Transverse colon (tissue), 4 donors: ENCODE data around the gene PIEZO2. TPM values are rescaled to one million over a fixed set of nuclear protein-coding genes. Genes with fewer than 3 reads are reported as not detected.

Source experiments
- DNase-seq: peaks from one replicate; pipeline ENCODE4 v3.0.0-alpha.2; 2019
- H3K27ac ChIP-seq, 4 donors: fragments of 200-600 bp; sonication (generic); 2 replicates each; pipeline ENCODE4 v1.5.1; 2016 to 2018; ENCODE audit warnings: inconsistent platforms in 4 of 4
- H3K27me3 ChIP-seq: fragments of 200-600 bp; sonication (generic); 2 replicates; pipeline ENCODE4 v1.5.1; 2017; ENCODE audit warnings: inconsistent platforms
- H3K36me3 ChIP-seq, 4 donors: fragments of 200-600 bp; sonication (generic); 2 replicates each; pipeline ENCODE4 v1.5.1; 2017 to 2019; ENCODE audit warnings: inconsistent platforms in 4 of 4
- H3K4me1 ChIP-seq, 4 donors: fragments of 200-600 bp; sonication (generic); 2 replicates each; pipeline ENCODE4 v1.5.1; 2017 to 2020; ENCODE audit warnings: inconsistent platforms in 4 of 4
- H3K4me3 ChIP-seq, 4 donors: fragments of 200-600 bp; sonication (generic); 1 replicate in 1 of 4; 2 replicates in 3 of 4; pipeline versions ENCODE4 v1.5.1 to v1.6.1; 2017 to 2019; ENCODE audit warnings: inconsistent platforms in 4 of 4
- H3K9me3 ChIP-seq, 2 donors: fragments of 200-600 bp; sonication (generic); 2 replicates each; pipeline ENCODE4 v1.5.1; 2017 to 2019; ENCODE audit warnings: inconsistent platforms in 2 of 2
- CTCF ChIP-seq, 5 experiments: fragments of 200-600 bp in 3 of 5; fragments of 450-650 bp in 2 of 5; sonication (generic) in 3 of 5; IDR thresholded peaks; 1 replicate in 2 of 5; 2 replicates in 3 of 5; pipeline ENCODE4 v1.5.1; 2016 to 2017; ENCODE audit warnings: antibody characterized with exemption in 5 of 5, inconsistent platforms in 3 of 5, mild to moderate bottlenecking in 2 of 5, moderate library complexity in 1 of 5
- EP300 ChIP-seq: sonication (generic); formaldehyde crosslinking; IDR thresholded peaks from one replicate; pipeline ENCODE4 v1.6.1; 2017; ENCODE audit warnings: antibody characterized with exemption, low read depth
- POLR2A ChIP-seq: fragments of 450-650 bp; IDR thresholded peaks from one replicate; pipeline ENCODE4 v1.6.1; 2016; ENCODE audit warnings: antibody characterized with exemption, mild to moderate bottlenecking, moderate library complexity
- POLR2AphosphoS5 ChIP-seq, 3 donors: sonication (generic); formaldehyde crosslinking; IDR thresholded peaks; one replicate each; pipeline ENCODE4 v1.6.1; 2016; ENCODE audit warnings: antibody characterized with exemption in 3 of 3
- WGBS, 2 donors: methylation state at CpG; one replicate each; pipeline ENCODE4 v1.1.5; 2018; ENCODE audit warnings: low coverage in 1 of 2; 5-methylcytosine and 5-hydroxymethylcytosine counted together
- in situ Hi-C, 4 donors: fragments of 200-750 bp; cut with MboI; loops; one replicate each; pipeline versions ENCODE4 v1.15.0 to v1.15.1; 2017; ENCODE audit warnings: low sequenced_read_pairs in 3 of 4, low pct_ligation_motif_present in 1 of 4, low pct_unique_long_range_greater_than_20kb in 1 of 4
- intact Hi-C: fragments of 100-400 bp; cut with DNase I; formaldehyde crosslinking; loops from one replicate; pipeline ENCODE4 v1.15.1; 2023; ENCODE audit warnings: low total_unique reads
- total RNA-seq, 4 donors: library from RNA; depleted of rRNA; stranded (reverse); fragments of >200 nt; gene quantifications; one replicate each; pipeline ENCODE4 v1.1.0, GENCODE V29; 2016

The PIEZO2 gene
- total RNA-seq, 4 donors from 2014 or later, result 2.9 to 7.5 (median 4.5) TPM

- H3K36me3 ChIP-seq, result no peaks in the 10 kb centered on the region
- H3K27me3 ChIP-seq, result no peaks in the 10 kb centered on the region
- no peak overlapping the region for H3K27ac ChIP-seq
- no peaks in the 10 kb centered on the region for H3K9me3 ChIP-seq
- TF ChIP-seq EP300, result no peak
- no peak for TF ChIP-seq POLR2AphosphoS5 (IDR thresholded peaks at IDR 0.05)
- TF ChIP-seq POLR2A, result no peak
- TF ChIP-seq CTCF (IDR thresholded peaks at IDR 0.05), result no peak
- intact Hi-C loops, result no loop called here
- no peak for DNase-seq
- H3K4me1 ChIP-seq, result no peaks in the 10 kb centered on the region
- 50 to 73% methylated on average over 6 to 9 of the region's 9 CpGs for WGBS, 2 donors
- in situ Hi-C loops, result no loop called here
- no peak overlapping the region for H3K4me3 ChIP-seq
These were observed 485.6 kb downstream of the PIEZO2 start for GRCh38 chr18:10663750-10664149.

- Histone ChIP-seq H3K27me3 (no peaks in the 10 kb centered on the region), H3K9me3 (no peaks in the 10 kb centered on the region), H3K36me3 (no peaks in the 10 kb centered on the region), H3K27ac (no peak overlapping the region), H3K4me3 (no peak overlapping the region), H3K4me1 (no peaks in the 10 kb centered on the region)
- WGBS, 2 donors, result 86 to 93% methylated on average over 2 of the region's 2 CpGs
- in situ Hi-C loops, result no loop called here
- DNase-seq, result no peak
- intact Hi-C loops, result no loop called here
- no peak for TF ChIP-seq POLR2AphosphoS5 (IDR thresholded peaks at IDR 0.05)
- no peak for TF ChIP-seq EP300
- TF ChIP-seq POLR2A, result no peak
- TF ChIP-seq CTCF (IDR thresholded peaks at IDR 0.05), result no peak
These were observed 488.1 kb downstream of the PIEZO2 start for GRCh38 chr18:10661317-10661716.

- Histone ChIP-seq H3K4me1 (no peaks in the 10 kb centered on the region), H3K4me3 (no peak overlapping the region), H3K36me3 (no peaks in the 10 kb centered on the region), H3K27me3 (no peaks in the 10 kb centered on the region), H3K27ac (no peak overlapping the region), H3K9me3 (no peaks in the 10 kb centered on the region)
- intact Hi-C loops, result no loop called here
- DNase-seq, result no peak
- WGBS, 2 donors, result 33 to 56% methylated on average over 1 to 13 of the region's 13 CpGs
- in situ Hi-C loops, result no loop called here
- TF ChIP-seq POLR2AphosphoS5 (IDR thresholded peaks at IDR 0.05) (no peak), EP300 (no peak), CTCF (IDR thresholded peaks at IDR 0.05) (no peak)
These were observed 489.0 kb downstream of the PIEZO2 start for GRCh38 chr18:10660179-10660884.

GRCh38 chr18:10659594-10659993 lies 489.8 kb downstream of the PIEZO2 start:
- H3K27ac ChIP-seq, result no peak overlapping the region

More at GRCh38 chr18:10659594-10659993, 489.8 kb downstream of the PIEZO2 start:
- H3K4me3 ChIP-seq, result no peak overlapping the region
- H3K9me3 ChIP-seq, result no peaks in the 10 kb centered on the region
- no peak for TF ChIP-seq POLR2A
- no peak for TF ChIP-seq CTCF (IDR thresholded peaks at IDR 0.05)
- no peak for TF ChIP-seq EP300
- TF ChIP-seq POLR2AphosphoS5 (IDR thresholded peaks at IDR 0.05), result no peak
- no peaks in the 10 kb centered on the region for H3K4me1 ChIP-seq
- WGBS, 2 donors, result 60 to 88% methylated on average over 2 to 5 of the region's 5 CpGs
- H3K36me3 ChIP-seq, result no peaks in the 10 kb centered on the region
- no peaks in the 10 kb centered on the region for H3K27me3 ChIP-seq
- in situ Hi-C loops (no loop called here), intact Hi-C loops (no loop called here)
- DNase-seq, result no peak
